DOHH2 (cell line): ENCODE results near the gene MED12.

ENCODE experiments used
- H3F3A ChIP-seq: fragments of 200-600 bp; sonication (generic), shearing (Covaris generic); 2 replicates; pipeline ENCODE4 v1.6.0; 2016; ENCODE audit warnings: antibody characterized with exemption, mild to moderate bottlenecking; ENCODE audit not compliant: control insufficient read depth, insufficient read depth
- H3K27ac ChIP-seq: fragments of 200-600 bp; sonication (generic); 2 replicates; pipeline ENCODE4 v1.5.1; 2014; ENCODE audit warnings: low read depth, mild to moderate bottlenecking, low read length, moderate library complexity
- H3K27me3 ChIP-seq: fragments of 200-600 bp; sonication (generic); 2 replicates; pipeline ENCODE4 v1.6.1; 2014; ENCODE audit warnings: mild to moderate bottlenecking, low read length, mixed read lengths; ENCODE audit not compliant: control insufficient read depth
- H3K36me3 ChIP-seq: fragments of 200-600 bp; sonication (generic); 2 replicates; pipeline ENCODE4 v1.6.1; 2014; ENCODE audit warnings: mild to moderate bottlenecking, low read length, moderate library complexity, mixed read lengths; ENCODE audit not compliant: control insufficient read depth
- H3K4me1 ChIP-seq: fragments of 200-600 bp; sonication (generic); 2 replicates; pipeline ENCODE4 v1.6.1; 2014; ENCODE audit warnings: mild to moderate bottlenecking, low read length, mixed read lengths; ENCODE audit not compliant: control insufficient read depth
- H3K4me2 ChIP-seq: fragments of 200-600 bp; sonication (generic); 2 replicates; pipeline ENCODE4 v1.6.0; 2014; ENCODE audit warnings: mild to moderate bottlenecking, low read length, moderate library complexity
- H3K4me3 ChIP-seq: fragments of 200-600 bp; sonication (generic); 2 replicates; pipeline ENCODE4 v1.5.1; 2014; ENCODE audit warnings: mild to moderate bottlenecking, low read length, mixed read lengths
- H3K79me2 ChIP-seq: fragments of 200-600 bp; sonication (generic); 2 replicates; pipeline ENCODE4 v1.6.1; 2014; ENCODE audit warnings: mild to moderate bottlenecking, low read length, mixed read lengths; ENCODE audit not compliant: control insufficient read depth
- H3K9me2 ChIP-seq: fragments of 200-600 bp; sonication (generic); replicated peaks from 2 replicates; pipeline ENCODE4 v1.6.1; 2014; ENCODE audit warnings: mild to moderate bottlenecking, low read length, mixed read lengths; ENCODE audit not compliant: control insufficient read depth
- H3K9me3 ChIP-seq: fragments of 200-600 bp; sonication (generic); 2 replicates; pipeline ENCODE4 v1.6.1; 2014; ENCODE audit warnings: antibody characterized with exemption, low read length, mixed read lengths; ENCODE audit not compliant: control insufficient read depth, insufficient read depth
- H4K20me1 ChIP-seq: fragments of 200-600 bp; sonication (generic); 2 replicates; pipeline ENCODE4 v1.6.0; 2014; ENCODE audit warnings: low read depth, mild to moderate bottlenecking, antibody characterized with exemption, low read length, moderate library complexity; ENCODE audit not compliant: control insufficient read depth, insufficient read depth
- EZH2phosphoT487 ChIP-seq: fragments of 200-600 bp; sonication (generic); IDR thresholded peaks from 2 replicates; pipeline ENCODE4 v1.6.1; 2017; ENCODE audit warnings: borderline replicate concordance, mild to moderate bottlenecking, antibody characterized with exemption, low read length, moderate library complexity, mixed read lengths
- TF ChIP-seq, protein P1 (sequence below): fragments of 200-600 bp; sonication (generic); IDR thresholded peaks from one replicate; pipeline ENCODE4 v1.5.1; 2014; ENCODE audit warnings: antibody characterized with exemption, mild to moderate bottlenecking, low read depth, low read length; ENCODE audit not compliant: poor library complexity, severe bottlenecking

MED12 gene

DNA sequence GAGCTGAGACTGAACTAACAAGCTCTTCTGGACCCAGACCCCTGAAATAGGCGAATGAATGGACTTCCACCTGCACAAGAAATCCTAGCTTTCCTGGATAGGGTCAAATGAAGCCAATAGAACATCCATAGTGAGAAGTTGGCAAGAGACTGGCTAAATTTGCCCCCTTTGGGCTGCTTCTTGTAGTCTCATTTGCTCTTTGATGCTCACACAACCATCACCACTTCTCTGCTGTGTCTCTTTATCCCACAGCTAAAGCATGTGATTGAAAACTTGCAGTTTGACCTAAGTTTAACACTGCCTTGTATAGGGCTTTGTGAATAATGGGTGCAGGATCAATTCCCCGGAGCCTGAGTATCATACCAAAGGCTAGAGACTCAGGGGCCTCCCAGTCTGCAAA lies 64.5 kb downstream of the MED12 start:
- H3K79me2 ChIP-seq, result no peaks in the 10 kb centered on the region
- peak overlapping the region; percentile 84 for H3K4me2 ChIP-seq
- no peaks in the 10 kb centered on the region for H3K36me3 ChIP-seq
- no peaks in the 10 kb centered on the region for H3K9me2 ChIP-seq
- H3K4me1 ChIP-seq, result peaks cover 27% of the 10 kb centered on the region
- peaks cover 2% of the 10 kb centered on the region; the same call in 1 of the 2 replicates for H3F3A ChIP-seq
- H3K27ac ChIP-seq, result peak overlapping the region; percentile 89
- no peaks in the 10 kb centered on the region for H3K9me3 ChIP-seq
- H3K4me3 ChIP-seq, result peak overlapping the region; percentile 79
- no peaks in the 10 kb centered on the region for H4K20me1 ChIP-seq
- H3K27me3 ChIP-seq, result no peaks in the 10 kb centered on the region
- no peak for TF ChIP-seq EZH2phosphoT487
- TF ChIP-seq, protein P1, sequence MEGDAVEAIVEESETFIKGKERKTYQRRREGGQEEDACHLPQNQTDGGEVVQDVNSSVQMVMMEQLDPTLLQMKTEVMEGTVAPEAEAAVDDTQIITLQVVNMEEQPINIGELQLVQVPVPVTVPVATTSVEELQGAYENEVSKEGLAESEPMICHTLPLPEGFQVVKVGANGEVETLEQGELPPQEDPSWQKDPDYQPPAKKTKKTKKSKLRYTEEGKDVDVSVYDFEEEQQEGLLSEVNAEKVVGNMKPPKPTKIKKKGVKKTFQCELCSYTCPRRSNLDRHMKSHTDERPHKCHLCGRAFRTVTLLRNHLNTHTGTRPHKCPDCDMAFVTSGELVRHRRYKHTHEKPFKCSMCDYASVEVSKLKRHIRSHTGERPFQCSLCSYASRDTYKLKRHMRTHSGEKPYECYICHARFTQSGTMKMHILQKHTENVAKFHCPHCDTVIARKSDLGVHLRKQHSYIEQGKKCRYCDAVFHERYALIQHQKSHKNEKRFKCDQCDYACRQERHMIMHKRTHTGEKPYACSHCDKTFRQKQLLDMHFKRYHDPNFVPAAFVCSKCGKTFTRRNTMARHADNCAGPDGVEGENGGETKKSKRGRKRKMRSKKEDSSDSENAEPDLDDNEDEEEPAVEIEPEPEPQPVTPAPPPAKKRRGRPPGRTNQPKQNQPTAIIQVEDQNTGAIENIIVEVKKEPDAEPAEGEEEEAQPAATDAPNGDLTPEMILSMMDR, result no peak

GRCh38 chrX:71183341-71183740 lies 64.9 kb downstream of the MED12 start:
- no peaks in the 10 kb centered on the region for H4K20me1 ChIP-seq
- peaks cover 27% of the 10 kb centered on the region for H3K4me1 ChIP-seq
- H3F3A ChIP-seq, result peaks cover 2% of the 10 kb centered on the region; the same call in 1 of the 2 replicates
- no peaks in the 10 kb centered on the region for H3K79me2 ChIP-seq
- H3K4me3 ChIP-seq, result no peak overlapping the region
- no peaks in the 10 kb centered on the region for H3K36me3 ChIP-seq
- no peak overlapping the region for H3K4me2 ChIP-seq
- TF ChIP-seq, protein P1, result no peak
- TF ChIP-seq EZH2phosphoT487, result no peak
- no peak overlapping the region for H3K27ac ChIP-seq
- H3K9me2 ChIP-seq, result no peaks in the 10 kb centered on the region
- no peaks in the 10 kb centered on the region for H3K27me3 ChIP-seq
- H3K9me3 ChIP-seq, result no peaks in the 10 kb centered on the region

- peaks cover 24% of the 10 kb centered on the region for H3K4me1 ChIP-seq
- no peak overlapping the region for H3K4me3 ChIP-seq
- no peak overlapping the region for H3K4me2 ChIP-seq
- TF ChIP-seq, protein P1, result no peak
- no peak overlapping the region for H3K27ac ChIP-seq
- H3K36me3 ChIP-seq, result no peaks in the 10 kb centered on the region
- H4K20me1 ChIP-seq, result no peaks in the 10 kb centered on the region
- no peaks in the 10 kb centered on the region for H3K9me2 ChIP-seq
- H3K9me3 ChIP-seq, result no peaks in the 10 kb centered on the region
- H3K79me2 ChIP-seq, result no peaks in the 10 kb centered on the region
- H3K27me3 ChIP-seq, result no peaks in the 10 kb centered on the region
- peaks cover 2% of the 10 kb centered on the region; the same call in 1 of the 2 replicates for H3F3A ChIP-seq
These were observed 65.7 kb downstream of the MED12 start for GRCh38 chrX:71184092-71184491.
